ENCODE results near the gene NAPSA.
A peak's percentile ranks its signal among the peaks of the same experiment; 100 is the strongest.

Gene NAPSA

DNA sequence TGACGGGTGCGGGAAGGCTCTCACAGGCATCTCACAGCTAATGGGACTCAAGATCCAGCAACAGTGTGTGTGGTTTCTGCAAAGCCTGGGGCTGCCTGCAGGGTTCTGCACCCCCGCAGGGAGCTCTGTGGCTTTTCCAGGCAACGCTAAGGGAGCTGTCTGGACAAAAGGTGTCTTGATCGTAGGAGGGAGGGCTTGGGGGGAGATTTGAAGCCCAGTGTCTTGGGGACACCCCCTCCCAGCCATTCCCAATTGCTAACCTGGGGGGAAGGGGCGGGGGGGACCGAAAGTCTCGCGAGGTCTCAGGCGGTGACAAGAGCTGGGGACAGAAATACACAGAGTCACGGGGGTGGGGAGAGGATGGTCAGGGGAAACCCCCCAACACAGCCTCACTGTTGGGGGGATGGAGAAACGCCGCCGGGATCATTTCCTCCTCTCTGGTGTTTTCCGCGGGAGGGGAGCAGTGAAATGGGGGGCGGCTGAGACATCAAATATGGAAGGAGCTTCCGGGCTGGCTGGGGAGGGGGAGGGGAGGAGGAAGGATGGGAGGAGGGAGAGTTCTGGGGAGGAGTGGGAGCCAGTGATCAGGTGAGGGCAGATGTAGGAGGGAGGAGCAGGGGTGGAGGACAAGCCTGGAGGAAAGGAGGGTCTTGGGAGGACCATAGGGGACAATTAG, 49.5 kb downstream of the NAPSA start:
- peak; percentile 27 for DNase-seq (ENCODE audit: low read depth)

GRCh38 chr19:50314724-50315708, 50.4 kb downstream of the NAPSA start:
- DNase-seq (ENCODE audit: low read depth): no peak

DNA sequence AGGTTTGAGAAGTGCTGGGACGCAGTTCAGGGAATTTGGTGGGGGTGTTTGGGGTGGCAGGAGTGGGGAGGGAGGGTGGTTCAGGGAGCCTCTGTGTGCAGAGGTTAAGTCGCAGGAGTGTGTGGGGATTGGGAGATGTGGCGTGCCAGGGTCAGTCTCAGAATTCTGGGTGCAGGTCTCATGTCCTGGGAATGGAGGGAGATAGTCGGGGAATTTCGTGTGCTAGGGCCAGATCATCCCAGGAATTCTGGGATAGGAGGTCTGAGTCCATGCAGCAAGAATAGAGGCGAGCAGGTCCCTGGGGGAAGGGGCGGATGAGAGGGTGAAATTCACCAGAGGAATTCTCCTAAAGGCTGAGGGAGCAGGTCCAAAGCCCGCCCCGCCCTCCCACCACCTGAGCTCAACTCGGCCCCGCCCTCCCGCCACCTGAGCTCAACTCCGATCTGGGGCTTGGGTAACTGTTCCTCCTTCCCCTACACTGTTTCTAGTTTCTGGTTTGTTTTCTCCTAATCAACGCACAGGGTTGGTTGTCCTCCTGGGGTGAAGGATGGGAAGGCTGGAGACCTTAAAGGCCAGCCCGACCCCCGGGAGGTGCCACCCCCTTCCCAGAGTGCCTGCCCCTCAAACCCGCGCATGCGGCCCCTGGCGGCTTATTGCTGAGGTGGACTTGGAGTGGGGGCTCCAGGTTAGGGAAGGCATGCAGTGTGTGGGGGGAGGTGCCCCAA, 51.5 kb downstream of the NAPSA start:
- DNase-seq (ENCODE audit: low read depth): no peak

- no peak for DNase-seq (ENCODE audit: low read depth)
Measured at GRCh38 chr19:50312967-50313811, 52.2 kb downstream of the NAPSA start.

- peak; percentile 28 for DNase-seq (ENCODE audit: low read depth)
Measured at GRCh38 chr19:50311723-50312635, 53.5 kb downstream of the NAPSA start.

- no peak for DNase-seq (ENCODE audit: low read depth)
Measured at GRCh38 chr19:50310759-50311465, 54.5 kb downstream of the NAPSA start.

DNA sequence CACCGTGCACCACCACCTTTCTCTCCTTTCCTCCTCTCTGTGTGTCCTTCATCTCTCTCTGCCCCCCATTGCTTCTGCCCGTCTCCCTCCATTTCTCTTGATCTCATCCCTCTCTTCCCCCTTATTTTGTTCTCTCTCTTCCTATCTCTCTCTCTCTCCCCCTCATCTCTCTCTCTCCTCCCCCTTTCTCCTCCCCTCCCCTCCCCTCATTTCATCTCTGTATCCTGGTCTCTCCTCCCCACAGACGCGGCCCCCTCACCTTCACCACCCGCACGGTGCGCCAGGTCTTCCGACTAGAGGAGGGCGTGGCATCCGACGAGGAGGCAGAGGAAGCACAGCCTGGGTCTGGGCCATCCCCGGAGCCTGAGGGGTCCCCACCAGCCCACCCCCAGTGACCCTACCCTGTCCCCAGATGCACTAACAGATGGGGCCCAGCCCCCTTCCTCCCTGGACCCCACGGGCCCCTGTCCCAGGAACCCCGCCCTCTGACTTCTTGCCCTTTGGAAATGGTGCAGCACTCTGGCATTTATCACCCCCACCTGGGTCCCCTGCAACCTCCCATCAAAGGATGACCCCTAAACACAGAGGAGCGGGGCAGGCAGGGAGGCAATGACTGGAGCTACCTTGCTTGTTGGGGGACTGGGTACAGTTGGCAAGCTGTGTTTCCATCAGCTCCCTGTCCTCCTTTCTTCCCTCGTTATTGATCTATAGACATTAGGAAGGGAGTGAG, 55.9 kb downstream of the NAPSA start:
- no peak for DNase-seq (ENCODE audit: low read depth)

- DNase-seq (ENCODE audit: low read depth): no peak
Measured at GRCh38 chr19:50308991-50309390, 56.4 kb downstream of the NAPSA start.
